NT2/D1 (cell line): ENCODE results near the gene ACVR1.

ENCODE experiments used
- YY1 ChIP-seq: IDR thresholded peaks from 2 replicates; pipeline ENCODE4 v1.6.1; 2011; ENCODE audit not compliant: insufficient read length, insufficient read depth
- ZNF274 ChIP-seq: IDR thresholded peaks from 2 replicates; pipeline ENCODE4 v1.6.1; 2011; ENCODE audit warnings: mild to moderate bottlenecking, low read depth, low read length

- TF ChIP-seq YY1 = no peak
- TF ChIP-seq ZNF274 = no peak
Observed at GRCh38 chr2:157874997-157875640, 1.0 kb downstream of the ACVR1 start.
